SIG-M5 treated with dmso at 0.1 percent for 504 hours (cell line): ENCODE data around the gene SCN10A.

ENCODE experiments used
- DNase-seq: peaks from one replicate; lab custom pipeline; 2025; ENCODE audit not compliant: unreplicated experiment; lab: John Stamatoyannopoulos, UW

Gene SCN10A

DNA sequence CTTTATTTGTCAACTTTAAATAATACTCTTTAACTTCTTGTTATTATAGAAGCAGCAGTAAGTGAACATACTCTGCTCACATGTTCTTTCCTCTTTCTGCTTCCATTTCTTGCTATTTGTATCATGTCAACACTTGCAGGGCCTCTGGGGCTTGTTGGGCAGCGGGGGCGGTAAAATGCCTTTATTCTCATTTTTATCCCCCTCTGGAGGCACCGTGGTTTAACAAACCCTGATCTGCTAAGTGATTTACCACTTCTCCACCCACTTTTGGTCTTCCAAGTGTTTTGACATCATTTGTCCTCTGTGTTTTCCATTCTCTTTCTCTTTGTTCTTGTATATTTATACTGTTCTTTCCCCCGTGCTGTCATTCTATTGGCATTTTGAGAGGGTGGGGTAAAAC lies 33.9 kb downstream of the SCN10A start:
- DNase-seq: no peak

DNA sequence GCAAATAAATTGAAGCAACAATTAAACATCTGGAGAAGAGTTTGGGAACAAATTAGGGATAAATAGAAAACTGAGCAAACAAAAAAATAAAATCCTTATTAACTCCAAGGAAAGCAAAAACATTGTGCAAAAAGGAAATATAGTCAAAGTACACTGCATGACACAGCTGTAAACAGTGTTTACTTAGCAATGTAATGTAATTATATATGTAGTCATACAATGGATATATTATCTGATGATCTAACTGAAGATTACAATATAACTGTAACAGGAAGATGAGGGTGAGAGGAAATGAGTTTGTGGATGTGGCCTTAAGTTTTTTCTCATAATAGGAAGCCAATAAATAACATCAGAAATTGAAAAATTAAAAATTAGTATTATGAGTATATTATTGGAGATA lies 42.5 kb downstream of the SCN10A start:
- no peak for DNase-seq

DNA sequence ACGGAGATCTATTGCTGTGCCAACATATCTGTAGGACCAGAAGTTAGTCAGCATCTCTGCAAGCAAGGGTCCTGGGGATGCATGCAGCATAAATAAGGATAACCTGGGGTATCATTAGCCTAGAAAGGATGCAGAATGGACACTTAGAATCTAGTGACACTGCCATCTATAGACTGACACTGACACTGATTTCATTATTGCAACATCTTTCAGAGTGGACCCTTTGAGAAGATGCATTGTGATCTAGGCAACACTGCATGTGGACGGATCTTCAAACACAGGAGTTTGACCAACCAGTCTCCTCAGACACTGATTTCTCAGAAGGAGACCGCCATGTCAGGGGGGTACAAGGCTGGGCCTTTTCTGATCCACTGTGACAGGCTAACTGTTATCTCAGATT lies 52.4 kb downstream of the SCN10A start:
- no peak for DNase-seq

DNA sequence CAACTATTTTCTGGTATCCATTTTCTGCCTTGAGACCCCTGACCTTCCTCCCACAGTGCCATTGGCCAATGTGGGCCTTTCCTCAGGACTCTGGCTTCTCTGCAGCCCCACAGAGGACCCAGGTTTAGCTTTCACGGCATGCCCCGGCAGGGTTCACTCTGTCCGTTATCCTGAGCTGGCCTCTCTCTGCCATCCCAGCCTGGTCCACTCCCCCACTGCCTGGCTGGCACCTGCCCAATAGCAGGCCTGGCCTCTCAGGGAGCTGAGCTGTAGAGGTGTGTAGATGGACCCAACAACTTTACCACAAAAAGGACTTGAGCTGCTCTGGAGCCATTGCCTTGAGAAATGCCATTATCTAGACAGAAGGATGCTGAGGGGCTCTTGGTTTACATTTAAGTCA lies 57.5 kb downstream of the SCN10A start:
- no peak for DNase-seq

DNA sequence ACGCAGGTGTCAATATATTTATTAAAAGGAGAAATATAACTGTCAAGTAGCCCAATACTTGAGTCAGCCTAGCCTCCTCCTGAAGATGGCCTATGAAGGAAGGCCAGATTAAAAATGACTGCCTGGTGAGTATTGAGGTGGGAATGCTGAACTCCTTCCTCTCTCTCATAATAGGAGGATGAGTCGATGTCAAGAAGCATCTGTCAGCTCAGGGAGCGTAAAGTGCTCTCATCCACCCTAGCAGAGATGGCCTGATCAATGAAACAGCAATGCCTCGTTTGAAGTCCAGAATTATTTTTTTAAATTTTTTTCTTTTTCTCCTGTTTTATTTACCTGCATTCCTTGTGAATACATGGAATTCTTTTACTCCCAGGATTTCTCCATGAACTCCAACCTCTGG lies 58.3 kb downstream of the SCN10A start:
- no peak for DNase-seq

DNA sequence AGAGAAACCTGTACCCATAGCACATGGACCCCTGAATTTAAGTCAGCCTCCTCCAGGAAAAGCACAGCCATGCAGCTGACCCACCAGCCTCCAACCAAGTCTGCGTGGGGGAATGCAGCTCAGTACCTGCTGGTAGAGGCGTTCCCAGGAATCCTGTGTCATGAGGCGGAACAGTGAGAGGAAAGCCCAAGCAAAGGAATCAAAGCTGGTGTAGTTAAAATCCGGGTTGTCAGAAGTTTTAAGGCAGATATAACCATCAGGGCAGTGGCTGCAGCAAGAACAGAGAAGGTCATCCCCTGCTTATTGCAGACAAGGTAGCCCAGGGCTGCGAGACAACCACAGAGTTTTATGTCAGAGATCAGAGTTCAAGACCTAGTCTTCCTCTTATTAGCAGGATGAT lies 59.1 kb downstream of the SCN10A start:
- no peak for DNase-seq

DNA sequence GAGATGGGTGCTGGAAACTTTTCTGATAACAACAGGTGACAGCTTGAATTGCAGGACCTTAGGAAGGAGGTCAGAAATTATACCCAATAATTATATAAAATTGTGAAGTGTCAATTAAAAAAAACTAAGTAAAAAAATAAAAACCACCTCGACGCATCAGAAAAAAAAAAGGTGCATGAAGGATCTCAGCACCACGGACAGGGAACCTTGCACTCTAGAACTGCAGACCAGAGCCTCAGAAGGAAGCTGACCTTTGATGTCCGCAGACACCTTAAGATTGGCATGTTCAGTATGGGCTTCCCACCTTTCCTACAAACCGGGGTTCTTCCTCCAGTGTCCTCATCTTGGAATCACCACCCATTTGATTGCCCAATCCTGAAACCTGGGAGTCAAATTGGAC lies 60.9 kb downstream of the SCN10A start:
- no peak for DNase-seq

DNA sequence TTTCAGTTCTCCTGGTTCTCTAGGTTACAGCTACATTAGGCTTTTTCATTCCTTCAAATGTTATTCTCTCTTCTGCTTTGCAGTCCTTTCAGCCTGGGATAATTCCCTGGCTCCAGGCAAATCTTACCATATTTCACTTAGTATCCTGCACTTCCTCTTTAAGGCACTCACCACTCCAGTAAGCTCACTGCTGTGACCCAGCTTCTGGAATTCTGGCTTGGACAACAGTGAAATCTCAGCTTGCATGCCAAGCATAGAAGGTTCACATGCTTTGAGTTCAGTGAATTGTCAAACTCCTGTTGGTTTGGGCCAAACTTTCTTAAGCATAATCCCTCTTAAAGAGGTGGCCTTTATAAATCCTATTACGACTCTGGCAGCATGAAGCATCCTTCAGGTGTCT lies 69.4 kb downstream of the SCN10A start:
- no peak for DNase-seq

DNA sequence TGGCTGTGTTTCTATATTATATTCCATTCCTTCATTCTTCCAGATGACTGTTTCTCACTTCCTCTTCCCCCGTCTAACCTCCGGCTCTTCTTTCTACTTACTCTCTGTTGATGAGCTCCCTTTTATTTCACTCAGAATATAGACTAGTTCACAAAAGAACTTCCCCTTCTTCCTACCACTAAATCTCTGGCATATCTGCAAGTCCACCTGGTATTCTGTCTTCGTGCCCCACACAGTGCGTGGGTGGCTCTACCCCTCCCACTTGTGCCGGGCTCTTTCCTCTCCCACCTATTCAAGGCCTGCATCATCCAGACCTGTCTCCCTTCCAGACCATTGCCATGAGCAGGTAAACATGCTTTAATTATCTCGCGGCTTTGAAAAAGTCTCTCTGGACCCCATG lies 73.0 kb downstream of the SCN10A start:
- DNase-seq: peak; percentile 47

DNA sequence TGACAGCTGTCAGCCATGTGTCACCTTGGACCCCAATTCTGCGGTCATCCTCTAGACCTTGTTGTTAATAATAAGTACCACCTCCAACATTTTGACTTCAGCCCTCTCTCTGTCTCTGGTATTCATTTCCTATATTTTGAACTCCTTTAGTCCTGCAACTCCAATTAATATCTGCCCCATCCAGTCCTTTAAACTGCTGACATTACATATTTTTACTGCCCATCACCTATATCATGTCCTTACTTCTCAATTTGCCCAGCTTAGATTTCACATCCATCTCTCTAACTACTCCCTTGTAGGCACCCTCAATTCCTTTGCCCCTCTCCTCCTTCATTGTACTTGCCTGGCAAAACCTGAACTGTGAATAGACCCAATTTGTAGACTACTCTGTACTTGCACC lies 73.5 kb downstream of the SCN10A start:
- no peak for DNase-seq

DNA sequence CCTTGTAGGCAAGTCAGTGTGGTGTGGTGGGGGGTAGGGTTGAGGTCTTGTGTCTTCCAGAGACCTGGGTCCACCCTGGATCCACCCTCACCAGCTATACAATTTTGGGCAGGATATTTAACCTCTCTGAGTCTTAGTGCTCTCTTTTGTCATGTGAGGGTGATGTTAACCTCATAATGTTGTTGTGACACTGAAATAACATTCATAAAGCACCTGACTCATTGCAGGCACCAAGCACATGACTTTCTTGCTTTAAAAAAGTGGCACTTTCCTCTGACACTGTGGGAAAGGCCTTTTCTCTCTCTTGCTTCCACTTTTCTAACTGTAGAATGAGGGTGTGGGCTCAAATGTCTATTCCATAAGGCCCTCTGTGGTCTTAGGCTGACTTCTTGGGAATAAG lies 75.5 kb downstream of the SCN10A start:
- DNase-seq: no peak

DNA sequence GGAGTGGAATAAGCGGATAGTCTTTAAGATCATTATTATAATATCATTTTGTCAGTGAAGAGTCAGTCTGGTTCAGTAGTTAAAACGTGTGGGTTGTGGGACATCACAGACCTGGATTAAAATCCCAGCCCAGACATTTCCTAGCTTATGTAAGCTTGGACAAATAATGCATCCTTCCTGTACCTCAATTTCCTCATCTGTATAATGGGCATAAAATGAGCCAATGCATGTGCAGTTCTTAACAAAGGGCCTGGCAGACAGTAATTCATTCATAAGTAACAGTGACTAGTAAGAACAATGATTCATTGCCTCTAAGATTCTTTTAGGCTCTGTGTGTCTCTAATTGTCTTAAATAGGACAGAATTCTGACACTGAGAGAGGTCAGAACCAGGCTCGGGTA lies 76.1 kb downstream of the SCN10A start:
- no peak for DNase-seq

DNA sequence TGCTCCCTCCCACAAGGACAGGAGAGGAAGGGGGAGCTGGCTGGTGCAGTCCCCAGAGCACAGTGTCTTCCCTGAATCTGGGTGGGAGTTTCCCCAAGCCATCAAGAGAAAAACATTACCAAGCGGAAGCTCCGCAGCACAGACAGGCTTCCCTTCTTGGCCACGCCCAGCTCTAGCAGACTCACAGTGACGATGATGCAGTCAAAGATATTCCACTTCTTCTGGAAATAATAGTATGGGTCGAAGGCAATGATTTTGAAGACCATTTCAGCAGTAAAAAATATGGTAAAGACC lies 76.7 kb downstream of the SCN10A start:
- no peak for DNase-seq

DNA sequence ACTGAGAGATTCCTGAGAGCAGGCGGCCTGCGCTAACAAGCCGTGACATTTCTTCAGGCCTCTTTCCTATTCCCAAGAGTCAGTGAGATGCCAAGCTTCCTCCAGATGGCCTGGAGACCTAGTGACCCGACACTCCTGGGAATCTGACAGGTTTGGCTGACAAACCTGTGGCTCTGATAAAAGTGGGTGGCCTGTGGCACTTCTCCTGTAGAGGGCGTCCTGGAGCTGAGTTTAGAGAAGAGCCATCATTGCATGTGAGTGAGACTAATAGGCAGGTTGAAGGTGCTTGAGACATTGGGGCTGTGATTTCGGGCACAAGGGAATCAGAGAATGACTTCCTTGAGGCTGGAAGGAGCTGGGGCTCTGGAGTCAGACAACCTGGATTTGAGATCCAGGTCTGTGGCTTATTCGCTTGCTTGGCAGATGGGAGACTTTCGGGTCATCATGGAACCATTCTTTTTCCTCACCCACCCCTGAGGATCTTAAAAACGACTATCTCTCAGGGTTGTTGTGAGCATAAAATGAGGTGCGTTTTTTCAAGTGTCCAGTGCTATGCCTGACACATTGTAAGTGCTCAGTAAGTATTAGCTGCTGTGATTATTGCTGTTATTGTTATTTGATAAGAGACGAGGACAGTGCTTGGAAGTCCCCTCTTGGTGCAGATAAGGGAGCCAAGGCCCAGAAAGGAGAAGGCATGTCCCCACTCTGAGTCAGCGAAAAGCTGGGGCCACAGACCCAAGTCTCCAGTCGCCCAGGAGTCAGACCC lies 77.2 kb downstream of the SCN10A start:
- DNase-seq: no peak

DNA sequence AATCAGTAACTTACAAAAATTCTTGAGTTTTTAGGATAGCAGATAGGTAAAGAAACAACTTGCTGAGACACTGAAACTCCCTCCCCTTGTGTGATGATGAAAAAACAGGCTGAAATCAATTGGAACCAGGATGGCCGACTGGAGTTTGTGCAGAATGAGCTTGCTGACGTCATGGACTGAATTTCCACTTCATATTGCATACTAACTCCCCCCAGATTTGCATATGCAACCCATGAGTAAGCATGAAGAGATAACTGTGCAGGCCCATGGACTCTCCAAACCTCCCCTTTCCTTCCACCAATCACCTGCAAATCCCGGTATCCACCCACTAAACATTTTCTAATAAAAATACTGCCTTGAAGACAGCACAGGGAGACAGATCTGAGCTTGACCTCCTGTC lies 84.5 kb downstream of the SCN10A start:
- DNase-seq: no peak

DNA sequence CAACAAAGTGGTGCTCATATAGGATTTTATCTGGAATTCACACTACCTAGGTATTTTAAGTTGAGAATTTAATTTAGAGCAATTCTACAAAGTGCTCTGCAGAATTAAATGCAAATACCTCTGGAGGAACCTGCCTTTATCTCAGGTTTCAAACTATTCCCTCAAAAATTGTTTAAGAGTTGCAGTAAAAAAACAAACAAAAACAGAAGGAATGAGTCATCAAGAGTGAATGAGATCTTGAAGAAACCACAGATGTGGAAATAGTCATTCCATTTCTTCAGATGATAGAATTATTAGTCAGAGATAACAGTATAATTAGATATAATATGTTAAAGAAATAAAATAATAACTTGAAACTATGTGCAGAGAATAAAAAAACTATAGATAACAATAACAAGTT lies 85.7 kb downstream of the SCN10A start:
- no peak for DNase-seq

DNA sequence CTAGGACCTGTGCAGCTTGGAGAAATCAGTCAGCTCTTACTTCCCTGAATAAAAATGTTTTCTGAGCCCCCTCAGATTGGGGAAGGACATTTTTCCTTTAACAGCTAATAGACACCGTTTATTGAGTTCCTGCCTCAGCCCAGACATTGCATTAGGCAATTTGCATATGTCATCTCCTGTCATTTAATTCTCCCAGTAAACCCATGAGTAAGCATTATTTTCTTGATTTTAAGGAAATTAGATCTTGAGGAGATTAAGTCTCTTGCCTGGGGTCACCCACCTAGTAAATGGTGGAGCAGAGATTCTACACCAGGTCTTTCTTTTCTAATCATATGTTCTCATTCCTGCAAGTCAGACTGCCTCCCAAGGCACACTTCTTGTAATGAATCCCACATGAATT lies 88.0 kb downstream of the SCN10A start:
- no peak for DNase-seq

DNA sequence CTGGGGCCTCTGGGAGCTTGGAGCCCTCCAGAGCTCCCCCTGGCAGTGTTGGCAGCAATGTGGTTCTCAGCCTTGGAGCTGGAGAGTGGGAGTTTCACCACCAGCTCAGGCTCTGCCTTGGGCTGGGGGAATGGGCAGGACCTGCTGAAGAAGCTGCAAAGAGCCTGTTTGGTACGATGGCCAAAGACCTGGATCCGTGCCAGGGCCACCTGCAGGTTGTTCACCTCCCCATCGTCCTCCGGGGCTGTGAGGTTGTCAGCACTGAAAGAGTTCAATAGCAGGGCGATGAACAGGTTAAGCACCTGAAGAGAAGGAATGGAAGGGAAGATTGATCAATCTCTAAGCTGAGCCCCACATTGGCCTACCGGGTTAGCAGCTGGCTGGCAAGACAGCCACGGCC lies 89.3 kb downstream of the SCN10A start:
- no peak for DNase-seq

DNA sequence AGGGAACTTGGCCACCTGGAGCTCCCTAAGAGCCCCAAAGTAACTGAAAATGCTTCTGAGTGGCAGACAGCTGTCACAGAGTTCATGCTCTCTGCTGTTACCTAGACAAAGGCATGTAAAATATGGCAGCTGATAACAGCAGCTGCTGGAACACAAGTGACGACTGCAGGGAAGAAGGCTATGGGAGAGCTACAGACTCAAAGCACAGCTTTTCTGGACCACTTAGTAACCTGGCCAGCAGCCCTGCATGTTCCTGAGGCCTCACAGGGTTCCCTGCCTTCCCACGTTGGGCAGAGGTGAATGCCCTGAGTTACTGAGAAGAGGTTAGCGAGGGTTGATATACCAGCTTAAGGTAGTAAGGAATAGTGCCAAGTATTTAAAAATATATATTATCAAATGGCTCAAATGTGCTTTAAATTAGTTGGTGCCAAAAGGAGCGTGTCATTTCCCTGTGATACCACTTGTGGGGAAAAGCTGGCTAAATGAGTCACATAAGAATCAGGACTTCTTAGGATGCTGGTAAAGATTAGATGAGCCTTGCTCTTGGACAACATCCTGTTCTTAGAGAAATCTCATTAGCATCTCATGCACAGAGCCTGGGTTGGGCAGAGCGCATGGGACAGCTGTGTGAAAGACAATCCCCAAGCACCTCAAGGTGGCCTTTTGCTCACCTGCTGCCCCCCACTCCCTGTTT lies 90.1 kb downstream of the SCN10A start:
- DNase-seq: no peak

DNA sequence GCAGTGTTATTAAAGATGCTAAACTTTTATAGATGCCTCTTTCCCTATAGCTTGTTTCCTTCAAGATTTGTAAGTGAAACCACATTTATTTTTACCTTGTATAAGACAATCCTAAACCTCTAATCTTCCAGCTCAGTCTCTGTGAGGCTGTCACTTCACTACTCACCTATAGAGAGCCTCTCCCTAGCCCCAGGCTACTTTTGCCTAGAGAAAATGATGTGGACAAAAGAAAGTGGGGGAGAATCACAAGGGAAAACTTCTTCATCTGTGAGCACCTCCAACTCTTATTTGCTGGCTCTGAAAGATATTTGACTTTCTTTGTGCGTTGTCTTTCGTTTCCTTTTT lies 91.7 kb downstream of the SCN10A start:
- no peak for DNase-seq

DNA sequence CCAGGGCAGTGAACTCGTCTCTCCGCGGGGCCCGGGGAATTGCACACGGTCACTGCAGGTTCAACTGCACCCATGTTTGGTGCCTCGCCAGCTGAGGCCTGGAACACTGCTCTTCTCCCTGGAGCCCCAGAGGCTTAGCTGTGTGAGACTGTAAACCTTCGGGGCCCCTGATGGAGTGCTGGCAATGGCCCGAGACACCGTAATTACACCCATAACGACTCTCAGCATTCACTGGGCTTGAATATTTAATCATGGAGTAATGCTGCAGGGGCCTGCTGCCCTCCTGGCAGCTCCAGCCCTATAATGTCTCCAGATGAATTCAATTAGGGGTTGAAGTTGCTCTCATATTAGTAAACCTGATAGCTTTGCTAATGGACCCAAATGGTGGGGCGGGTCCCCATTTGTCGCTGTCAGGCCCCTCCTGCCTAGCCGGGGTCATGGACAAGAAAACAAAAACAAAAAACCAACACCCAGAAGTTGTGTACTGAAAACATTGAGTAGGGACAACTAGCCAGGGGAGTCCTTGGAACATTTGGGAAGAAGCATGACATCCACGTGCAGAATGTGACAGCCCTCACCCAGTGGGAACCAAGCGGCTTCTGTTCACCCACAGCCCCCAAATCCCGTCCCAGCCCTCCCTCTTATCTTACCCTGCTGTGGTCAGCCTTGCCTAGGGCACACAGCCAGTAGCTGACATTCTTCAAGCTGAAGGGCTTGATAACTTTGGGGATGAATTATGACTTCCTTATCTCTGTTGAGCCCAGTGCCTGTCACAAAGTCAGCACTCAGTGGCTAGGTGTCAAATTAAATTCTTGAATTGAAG lies 92.2 kb downstream of the SCN10A start:
- DNase-seq: no peak

DNA sequence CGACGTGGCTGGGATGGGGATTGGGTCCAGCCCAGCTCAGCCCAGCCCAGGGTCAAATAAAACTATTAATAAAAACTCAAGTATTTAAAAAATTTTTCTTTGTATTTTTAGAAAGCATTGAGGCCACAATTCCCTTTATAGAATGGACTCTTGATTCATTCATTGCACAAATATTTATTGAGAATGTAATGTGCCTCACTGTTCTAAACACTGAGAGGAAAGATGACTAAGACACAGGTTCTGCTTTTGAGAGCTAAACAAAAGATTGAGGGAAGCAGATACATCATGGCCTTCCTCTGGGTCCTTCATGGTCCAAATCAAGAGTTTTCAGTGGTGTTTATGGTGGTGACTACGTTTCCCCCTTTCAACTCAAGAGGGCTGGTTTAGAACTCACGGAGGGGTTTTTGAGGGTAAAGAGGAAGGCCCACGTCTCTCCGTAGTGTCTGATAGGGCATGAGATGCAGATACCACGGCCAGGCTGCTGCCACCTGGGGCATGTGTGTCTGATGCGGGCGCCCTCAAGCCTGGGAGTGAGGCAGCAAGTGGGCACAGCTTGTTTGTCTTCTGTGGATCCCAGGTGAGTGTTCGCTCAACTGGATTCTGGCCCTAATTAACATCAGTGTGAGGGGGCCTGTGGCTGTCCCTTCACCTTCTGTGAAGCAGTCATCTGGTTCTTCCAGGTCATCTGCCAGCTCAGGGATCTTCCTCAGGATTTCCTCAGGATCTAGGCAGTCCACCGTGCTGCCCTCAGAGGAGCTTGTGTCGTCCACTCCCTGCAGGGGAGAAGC lies 93.0 kb downstream of the SCN10A start:
- DNase-seq: no peak
